Measurements from ENCODE around the gene GPX4. TPM values are rescaled to one million over a fixed set of nuclear protein-coding genes. Genes with fewer than 3 reads are reported as not detected.
"Not testable (repeated sequence)": the region's sequence is repeated elsewhere in the genome, so short reads cannot be mapped to it uniquely, and the experiment has no call there.

Gene GPX4
- total and polyA plus RNA-seq, 2 donors, result 71.3 to 452 TPM

DNA sequence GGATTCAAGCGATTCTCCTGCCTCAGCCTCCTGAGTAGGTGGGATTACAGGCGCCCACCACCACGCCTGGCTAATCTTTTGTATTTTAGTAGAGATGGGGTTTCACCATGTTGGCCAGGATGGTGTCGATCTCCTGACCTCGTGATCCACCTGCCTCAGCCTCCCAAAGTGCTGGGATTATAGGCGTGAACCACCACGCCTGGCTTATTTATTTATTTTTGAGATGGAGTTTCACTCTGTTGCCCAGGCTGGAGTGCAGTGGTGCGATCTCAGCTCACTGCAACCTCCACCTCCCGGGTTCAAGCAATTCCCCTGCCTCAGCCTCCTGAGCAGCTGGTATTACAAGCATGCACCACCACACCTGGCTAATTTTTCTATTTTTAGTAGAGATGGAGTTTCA lies 10.9 kb downstream of the GPX4 start:
- not testable (repeated sequence) for H3K4me1 ChIP-seq (ENCODE audit: insufficient read depth); H3K4me3 ChIP-seq (ENCODE audit: low read depth, low read length); H3K27ac ChIP-seq (ENCODE audit: low read depth); DNase-seq (ENCODE audit: extremely low spot score); H3K36me3 ChIP-seq (ENCODE audit: insufficient read depth)
- WGBS, result 96% methylated on average over 9 of the region's 9 CpGs

- H3K4me1 ChIP-seq (ENCODE audit: insufficient read depth), result no peaks in the 10 kb centered on the region
- no peak overlapping the region for H3K4me3 ChIP-seq (ENCODE audit: low read depth, low read length)
- WGBS, result 90% methylated on average over 35 of the region's 35 CpGs
- H3K27ac ChIP-seq (ENCODE audit: low read depth), result no peak overlapping the region
- no peak for DNase-seq (ENCODE audit: extremely low spot score)
- H3K36me3 ChIP-seq (ENCODE audit: insufficient read depth), result peaks cover 6% of the 10 kb centered on the region
Observed at GRCh38 chr19:1115646-1116420, 12.0 kb downstream of the GPX4 start.

- Histone ChIP-seq H3K27ac (ENCODE audit: low read depth) (no peak overlapping the region), H3K4me1 (ENCODE audit: insufficient read depth) (no peaks in the 10 kb centered on the region), H3K4me3 (ENCODE audit: low read depth, low read length) (no peak overlapping the region), H3K36me3 (ENCODE audit: insufficient read depth) (peaks cover 10% of the 10 kb centered on the region)
- DNase-seq (ENCODE audit: extremely low spot score), result no peak
- WGBS, result 92% methylated on average over 52 of the region's 52 CpGs
Observed at GRCh38 chr19:1116726-1117581, 13.2 kb downstream of the GPX4 start.

- 92% methylated on average over 16 of the region's 16 CpGs for WGBS
- no peak overlapping the region for H3K4me3 ChIP-seq (ENCODE audit: low read depth, low read length)
- H3K36me3 ChIP-seq (ENCODE audit: insufficient read depth), result peaks cover 10% of the 10 kb centered on the region
- H3K27ac ChIP-seq (ENCODE audit: low read depth), result no peak overlapping the region
- DNase-seq (ENCODE audit: extremely low spot score), result no peak
- H3K4me1 ChIP-seq (ENCODE audit: insufficient read depth), result no peaks in the 10 kb centered on the region
Observed at GRCh38 chr19:1117654-1118053, 13.9 kb downstream of the GPX4 start.

DNA sequence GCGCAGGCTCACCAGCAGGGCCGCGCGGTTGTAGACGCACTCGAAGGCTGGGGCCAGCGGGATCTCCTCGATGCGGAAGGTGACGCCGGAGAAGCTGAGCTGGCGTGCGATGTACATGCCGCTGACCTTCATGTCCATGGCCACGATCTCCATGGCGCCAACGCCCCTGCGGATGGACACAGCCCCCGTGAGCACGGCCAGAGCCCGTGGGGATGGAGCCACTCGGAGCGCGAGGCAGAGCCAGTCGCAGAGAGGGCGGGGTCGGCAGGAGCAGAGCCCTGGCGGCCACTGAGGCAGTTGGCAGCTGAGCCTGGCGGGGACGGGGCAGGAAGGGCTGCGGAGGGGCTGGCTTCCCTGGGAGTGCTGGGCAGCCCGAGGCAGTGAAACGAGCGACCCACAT lies 15.2 kb downstream of the GPX4 start:
- WGBS, result 96% methylated on average over 34 of the region's 34 CpGs
- H3K36me3 ChIP-seq (ENCODE audit: insufficient read depth), result peaks cover 10% of the 10 kb centered on the region

DNA sequence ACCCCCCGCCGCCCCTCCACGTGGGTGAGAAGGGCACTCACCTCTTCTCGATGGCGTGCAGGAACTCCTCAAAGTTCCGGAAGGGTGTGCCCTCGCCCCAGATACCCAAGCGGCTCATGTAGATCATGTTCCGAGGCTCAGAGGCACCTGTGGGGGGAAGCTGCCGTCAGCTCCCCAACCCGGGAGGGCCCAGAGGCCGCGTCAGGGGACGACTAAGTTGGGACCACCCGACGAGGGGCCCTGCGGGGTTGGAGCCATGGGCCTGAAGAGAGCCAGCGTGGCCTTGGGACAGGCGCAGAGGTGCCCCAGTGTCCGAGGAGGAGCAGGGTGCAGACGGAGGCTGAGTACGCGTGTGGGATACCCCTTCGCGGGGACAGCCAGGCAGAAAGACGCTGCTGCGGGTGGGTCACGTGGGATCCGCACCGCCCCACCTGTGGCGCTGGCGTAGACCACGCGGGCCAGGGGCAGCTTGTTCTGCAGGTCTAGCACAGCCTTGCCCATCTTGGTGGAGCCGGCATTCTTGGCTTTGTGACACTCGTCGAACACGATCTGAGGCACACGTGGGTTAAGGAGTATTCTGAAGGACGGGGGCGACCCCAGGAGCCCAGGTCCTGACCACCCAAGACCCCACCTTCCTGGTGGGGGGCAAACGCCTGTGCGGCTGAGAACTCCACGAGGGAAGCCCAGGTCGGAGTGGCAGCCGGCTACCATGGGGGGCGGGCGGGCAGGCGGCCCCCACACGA lies 15.9 kb downstream of the GPX4 start:
- no peak overlapping the region for H3K4me3 ChIP-seq (ENCODE audit: low read depth, low read length)

More for the DNA sequence above, 15.2 kb downstream of the GPX4 start:
- Histone ChIP-seq H3K4me1 (ENCODE audit: insufficient read depth) (no peaks in the 10 kb centered on the region), H3K4me3 (ENCODE audit: low read depth, low read length) (no peak overlapping the region), H3K27ac (ENCODE audit: low read depth) (no peak overlapping the region)
- DNase-seq (ENCODE audit: extremely low spot score), result no peak

GRCh38 chr19:1121395-1121794 lies 17.6 kb downstream of the GPX4 start:
- Histone ChIP-seq H3K4me3 (ENCODE audit: low read depth, low read length) (no peak overlapping the region), H3K27ac (ENCODE audit: low read depth) (no peak overlapping the region), H3K4me1 (ENCODE audit: insufficient read depth) (no peaks in the 10 kb centered on the region), H3K36me3 (ENCODE audit: insufficient read depth) (peaks cover 10% of the 10 kb centered on the region)
- no peak for DNase-seq (ENCODE audit: extremely low spot score)
- WGBS, result 93% methylated on average over 10 of the region's 10 CpGs

More for the DNA sequence above, 15.9 kb downstream of the GPX4 start:
- H3K27ac ChIP-seq (ENCODE audit: low read depth), result no peak overlapping the region
- peaks cover 10% of the 10 kb centered on the region for H3K36me3 ChIP-seq (ENCODE audit: insufficient read depth)
- no peak for DNase-seq (ENCODE audit: extremely low spot score)
- no peaks in the 10 kb centered on the region for H3K4me1 ChIP-seq (ENCODE audit: insufficient read depth)
- WGBS, result 93% methylated on average over 50 of the region's 50 CpGs

- Histone ChIP-seq H3K36me3 (ENCODE audit: insufficient read depth) (peaks cover 7% of the 10 kb centered on the region), H3K27ac (ENCODE audit: low read depth) (no peak overlapping the region), H3K4me1 (ENCODE audit: insufficient read depth) (no peaks in the 10 kb centered on the region), H3K4me3 (ENCODE audit: low read depth, low read length) (no peak overlapping the region)
- 95% methylated on average over 63 of the region's 63 CpGs for WGBS
- DNase-seq (ENCODE audit: extremely low spot score), result no peak
Observed at GRCh38 chr19:1122021-1122971, 18.5 kb downstream of the GPX4 start.

- no peak overlapping the region for H3K27ac ChIP-seq (ENCODE audit: low read depth)
- 61% methylated on average over 21 of the region's 21 CpGs for WGBS
- H3K4me1 ChIP-seq (ENCODE audit: insufficient read depth), result no peaks in the 10 kb centered on the region
- H3K36me3 ChIP-seq (ENCODE audit: insufficient read depth), result peaks cover 4% of the 10 kb centered on the region
- no peak for DNase-seq (ENCODE audit: extremely low spot score)
- no peak overlapping the region for H3K4me3 ChIP-seq (ENCODE audit: low read depth, low read length)
Observed at GRCh38 chr19:1122972-1123363, 19.2 kb downstream of the GPX4 start.

GRCh38 chr19:1123381-1123780 lies 19.6 kb downstream of the GPX4 start:
- peaks cover 4% of the 10 kb centered on the region for H3K36me3 ChIP-seq (ENCODE audit: insufficient read depth)
- H3K4me1 ChIP-seq (ENCODE audit: insufficient read depth), result no peaks in the 10 kb centered on the region
- no peak overlapping the region for H3K4me3 ChIP-seq (ENCODE audit: low read depth, low read length)
- no peak overlapping the region for H3K27ac ChIP-seq (ENCODE audit: low read depth)
- WGBS, result 93% methylated on average over 20 of the region's 20 CpGs
- DNase-seq (ENCODE audit: extremely low spot score), result no peak

GRCh38 chr19:1123885-1124677 lies 20.3 kb downstream of the GPX4 start:
- H3K36me3 ChIP-seq (ENCODE audit: insufficient read depth), result peaks cover 4% of the 10 kb centered on the region
- no peak for DNase-seq (ENCODE audit: extremely low spot score)
- no peak overlapping the region for H3K27ac ChIP-seq (ENCODE audit: low read depth)
- no peaks in the 10 kb centered on the region for H3K4me1 ChIP-seq (ENCODE audit: insufficient read depth)
- no peak overlapping the region for H3K4me3 ChIP-seq (ENCODE audit: low read depth, low read length)
- WGBS, result 86% methylated on average over 23 of the region's 23 CpGs

Measured in urinary bladder (tissue), 4 donors.